HG03558 (cell line): ENCODE results near the gene SSNA1.
A peak's percentile ranks its signal among the peaks of the same experiment; 100 is the strongest.

Source experiments
- ATAC-seq: cut with Tn5 transposase; IDR thresholded peaks from one replicate; pipeline ENCODE4 v1.9.1; 2021; ENCODE audit warnings: moderate number of reproducible peaks; ENCODE audit not compliant: unreplicated experiment; ENCODE audit errors: extremely low read depth

The SSNA1 gene

GRCh38 chr9:137194909-137195308 is 6.4 kb downstream of the SSNA1 start:
- ATAC-seq, result no peak

DNA sequence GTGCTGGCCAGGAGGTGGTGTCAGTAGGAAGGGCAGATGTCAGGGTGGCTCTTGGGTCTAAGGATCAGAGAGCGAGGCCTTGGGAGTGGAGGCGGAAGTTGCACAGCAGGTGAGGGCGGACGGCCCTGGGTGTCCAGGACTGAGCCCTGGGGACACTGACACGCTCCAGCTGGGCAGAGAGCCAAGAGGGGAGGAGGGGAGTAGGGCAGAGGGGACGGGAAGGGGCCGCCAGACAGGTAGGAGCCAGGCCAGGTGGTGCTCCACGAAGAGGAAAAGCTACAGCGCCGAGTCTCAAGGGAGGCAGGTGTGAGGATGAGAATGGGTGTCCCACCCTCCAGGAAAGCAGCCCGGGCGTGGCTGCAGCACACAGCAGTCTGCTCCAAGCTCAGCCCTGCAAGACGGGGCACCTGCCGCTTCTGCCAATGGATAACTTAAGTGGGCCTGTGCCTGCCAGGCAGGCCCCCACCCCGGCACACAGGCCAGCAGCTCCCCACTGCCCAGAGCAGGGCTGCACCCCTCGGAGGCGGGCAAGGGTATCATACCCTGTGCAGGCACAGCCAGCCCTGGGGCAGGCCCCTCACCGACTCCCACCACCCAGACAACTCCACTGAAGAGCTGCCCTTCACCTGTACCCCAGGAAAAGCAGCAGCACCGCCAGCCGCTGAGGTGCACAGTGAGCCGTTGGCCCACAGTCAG is 7.2 kb downstream of the SSNA1 start:
- ATAC-seq, result no peak

DNA sequence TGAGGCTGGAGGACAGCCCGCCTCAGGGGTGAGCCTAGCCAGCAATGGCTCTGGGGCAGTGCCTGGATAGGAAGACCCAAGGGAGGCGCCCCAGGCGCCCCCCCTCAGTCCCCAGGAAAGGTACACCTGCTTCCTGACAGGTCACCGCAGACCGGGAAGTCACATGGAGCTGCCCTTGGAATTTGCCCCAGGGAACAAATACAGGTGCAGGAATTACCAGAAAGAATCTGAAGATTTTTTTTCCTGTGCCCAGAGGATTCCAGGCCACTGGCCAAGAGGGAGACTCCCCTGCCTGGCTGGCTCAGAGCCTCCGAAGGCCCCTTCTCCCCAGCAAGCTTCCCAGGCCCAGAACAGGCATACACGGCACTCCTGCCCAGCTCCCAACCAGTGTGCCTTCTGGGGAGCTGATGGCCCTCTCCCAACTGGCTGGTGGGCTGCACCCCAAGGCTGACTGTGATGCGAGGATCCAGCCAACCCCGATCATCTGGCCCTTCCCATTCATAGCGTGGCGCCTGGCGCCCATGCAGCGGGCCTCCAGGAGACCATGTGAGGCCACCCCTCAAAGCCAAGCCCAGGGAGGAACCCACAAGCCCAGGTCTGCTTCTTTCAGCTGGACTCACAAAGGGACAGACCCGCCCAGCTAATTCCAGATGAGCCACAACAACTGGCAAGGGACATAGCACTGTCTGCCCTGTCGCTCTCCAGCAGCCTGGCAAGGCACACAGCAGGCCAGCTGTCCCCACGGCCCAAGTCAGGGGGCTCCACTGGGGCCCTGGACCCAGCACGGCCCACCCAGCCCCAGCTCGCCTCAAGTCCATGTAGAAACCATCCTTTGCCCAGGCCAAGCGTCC is 9.8 kb downstream of the SSNA1 start:
- no peak for ATAC-seq

DNA sequence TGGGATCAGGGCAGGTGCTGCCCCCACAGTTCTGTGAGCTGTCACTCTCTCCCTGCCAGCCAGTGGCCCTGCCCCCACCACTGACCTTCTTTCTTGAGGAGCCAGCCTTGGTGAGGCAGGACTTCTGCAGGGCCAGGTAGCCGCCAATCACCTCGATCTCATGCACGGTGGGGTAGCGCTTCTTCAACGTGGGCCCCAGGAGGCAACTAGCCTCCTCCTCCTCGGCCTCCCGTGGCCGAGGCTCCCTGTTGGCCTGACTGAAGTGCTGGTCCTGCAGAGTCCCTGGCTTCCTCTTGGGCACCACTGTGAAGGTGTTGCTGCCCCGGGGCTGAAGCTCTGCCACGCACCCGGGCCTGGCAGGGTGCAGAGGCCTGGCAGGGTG is 10.4 kb downstream of the SSNA1 start:
- ATAC-seq, result no peak

GRCh38 chr9:137199411-137200121 is 11.1 kb downstream of the SSNA1 start:
- no peak for ATAC-seq

DNA sequence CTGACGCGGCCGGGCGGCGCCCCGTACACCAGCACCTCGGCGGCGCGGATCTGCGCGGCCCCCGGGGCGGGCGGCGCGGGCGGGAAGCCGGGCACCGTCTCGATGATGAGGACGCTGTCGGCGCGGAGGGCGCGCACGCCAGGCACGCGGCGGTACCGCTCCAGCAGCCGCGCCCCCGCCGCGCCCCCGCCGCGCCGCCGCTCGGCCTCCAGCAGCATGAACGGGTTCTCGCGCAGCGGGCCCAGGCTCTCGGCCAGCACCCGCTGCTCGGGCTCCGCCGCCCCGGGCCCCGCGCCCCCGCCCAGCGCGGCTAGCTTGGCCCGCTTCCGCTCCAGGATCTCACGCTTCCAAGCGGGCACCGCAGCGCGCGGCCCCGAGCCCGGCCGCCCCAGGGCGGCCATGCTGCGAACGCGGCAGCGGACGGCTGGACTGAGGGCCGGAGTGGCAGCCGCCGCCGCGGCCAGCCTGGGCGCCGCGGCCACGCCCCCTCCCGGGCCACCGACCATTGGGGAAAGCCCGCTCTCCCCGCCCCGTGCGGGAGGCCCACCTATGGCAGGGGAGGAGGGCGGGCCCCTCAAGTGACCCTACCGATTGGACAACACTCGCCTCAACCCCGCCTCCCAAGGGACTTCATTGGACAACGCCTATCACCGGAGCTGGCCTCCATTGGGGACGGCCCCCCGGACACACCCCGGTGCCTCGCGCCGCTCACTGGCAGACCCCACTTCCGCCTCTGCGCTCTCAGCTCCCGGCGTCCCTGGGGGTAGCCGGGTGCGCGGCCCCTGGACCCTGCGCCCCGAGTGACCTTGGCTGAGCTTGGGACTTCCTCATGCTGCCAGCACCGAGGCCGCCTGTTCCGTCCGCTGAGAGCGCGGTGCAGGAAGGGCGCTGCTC is 12.1 kb downstream of the SSNA1 start, which contains the start of gene TPRN:
TPRN (minus strand) TSS at position 431 of the 894 bp plus-strand sequence; CDS start at position 401, 30 bp downstream.
- ATAC-seq, result peak; percentile 56

DNA sequence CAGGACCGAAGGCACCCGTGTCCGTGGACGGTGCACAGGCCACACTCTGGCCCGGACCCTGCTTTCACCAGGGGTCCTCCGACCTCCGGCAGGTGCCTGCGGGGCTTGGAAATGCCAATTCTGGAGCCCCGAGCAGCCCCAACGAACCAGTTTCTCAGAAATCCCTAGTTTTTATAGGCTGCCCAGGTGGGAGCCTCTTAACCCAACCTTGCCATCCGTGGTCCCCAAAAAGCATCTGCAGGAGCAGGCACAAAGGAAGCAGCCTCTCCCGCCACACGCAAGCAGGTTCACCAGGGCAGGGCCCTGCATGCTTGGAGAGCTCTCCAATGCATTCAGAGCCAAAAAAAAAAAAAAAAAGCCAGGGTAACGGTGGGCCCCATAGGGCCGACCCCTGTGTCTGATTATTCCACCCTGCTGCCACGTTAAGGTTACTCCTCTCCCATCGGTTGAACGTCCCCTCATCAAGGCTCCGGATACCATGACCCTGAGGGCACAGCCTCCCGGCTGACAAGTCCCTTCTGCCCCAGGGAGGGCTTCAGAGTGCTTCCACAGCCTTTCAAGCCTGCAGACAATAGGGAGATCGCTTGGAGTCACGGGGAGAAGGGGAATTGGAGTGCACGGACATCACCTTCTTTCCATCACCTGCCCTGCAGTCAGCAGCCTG is 12.9 kb downstream of the SSNA1 start:
- ATAC-seq, result no peak

DNA sequence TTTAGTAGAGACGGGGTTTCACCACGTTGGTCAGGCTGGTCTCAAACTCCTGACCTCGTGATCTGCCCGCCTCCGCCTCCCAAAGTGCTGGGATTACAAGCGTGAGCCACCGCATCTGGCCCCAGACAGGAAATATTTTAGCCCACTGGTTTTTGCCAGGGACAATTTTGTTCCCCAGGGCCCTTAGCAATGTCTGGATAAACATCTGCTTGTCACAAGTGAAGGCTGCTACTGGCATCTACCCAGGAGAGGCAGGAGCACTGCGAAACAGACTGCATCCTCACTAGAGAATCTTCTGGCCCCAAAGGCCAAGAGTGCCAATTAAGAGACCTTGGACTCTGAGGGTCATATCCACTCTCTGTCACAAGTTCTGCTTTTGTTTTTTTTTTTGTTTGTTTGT is 14.5 kb downstream of the SSNA1 start:
- no peak for ATAC-seq

GRCh38 chr9:137204731-137205125 is 16.3 kb downstream of the SSNA1 start:
- ATAC-seq, result no peak

DNA sequence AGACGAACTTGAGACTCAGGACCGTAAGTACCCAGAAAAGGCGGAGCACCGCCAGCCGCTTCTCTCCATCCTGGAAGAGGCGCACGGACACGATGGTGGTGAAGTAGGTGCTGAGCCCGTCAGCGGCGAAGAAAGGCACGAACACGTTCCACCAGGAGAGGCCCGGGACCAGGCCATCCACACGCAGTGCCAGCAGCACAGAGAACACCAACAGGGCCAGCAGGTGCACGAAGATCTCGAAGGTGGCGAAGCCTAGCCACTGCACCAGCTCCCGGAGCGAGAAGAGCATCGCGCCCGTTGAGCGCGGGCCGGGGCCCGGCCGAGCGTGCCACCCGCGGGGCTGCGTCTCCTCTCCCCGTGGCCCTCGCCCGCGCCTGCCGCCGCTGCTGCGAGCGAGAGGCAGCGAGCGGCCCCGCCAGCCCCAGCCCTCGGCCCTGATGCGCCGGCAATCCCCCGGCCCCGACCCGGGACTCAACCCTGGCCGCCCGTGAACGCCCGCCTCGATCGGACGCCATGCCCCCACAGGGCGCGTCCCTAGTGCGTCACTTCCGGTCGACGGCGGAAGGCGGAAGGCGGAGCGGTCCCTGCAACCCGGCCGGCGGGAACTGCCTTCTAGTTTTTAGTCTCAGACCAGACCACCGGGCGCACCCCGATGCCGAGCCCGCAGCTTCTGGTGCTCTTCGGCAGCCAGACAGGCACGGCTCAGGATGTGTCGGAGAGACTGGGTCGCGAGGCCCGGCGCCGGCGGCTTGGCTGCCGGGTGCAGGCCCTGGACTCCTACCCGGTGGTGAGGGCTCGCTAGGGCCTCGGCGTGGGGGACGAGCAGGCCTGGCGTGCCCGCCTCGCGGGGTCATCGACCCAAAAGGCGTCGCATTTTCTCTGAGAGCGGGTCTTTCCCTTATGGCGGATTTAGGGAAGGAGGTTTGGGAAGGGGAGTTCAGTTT is 16.9 kb downstream of the SSNA1 start, which contains the start of the genes NDOR1 and TMEM203:
NDOR1 (plus strand) TSS at position 575 of the 944 bp plus-strand sequence; CDS start at position 653, 78 bp downstream.
TMEM203 (minus strand) TSS at position 523 of the 944 bp plus-strand sequence; CDS start at position 289, 234 bp downstream.
- ATAC-seq, result no peak

GRCh38 chr9:137206602-137207001 is 18.1 kb downstream of the SSNA1 start:
- ATAC-seq, result no peak

DNA sequence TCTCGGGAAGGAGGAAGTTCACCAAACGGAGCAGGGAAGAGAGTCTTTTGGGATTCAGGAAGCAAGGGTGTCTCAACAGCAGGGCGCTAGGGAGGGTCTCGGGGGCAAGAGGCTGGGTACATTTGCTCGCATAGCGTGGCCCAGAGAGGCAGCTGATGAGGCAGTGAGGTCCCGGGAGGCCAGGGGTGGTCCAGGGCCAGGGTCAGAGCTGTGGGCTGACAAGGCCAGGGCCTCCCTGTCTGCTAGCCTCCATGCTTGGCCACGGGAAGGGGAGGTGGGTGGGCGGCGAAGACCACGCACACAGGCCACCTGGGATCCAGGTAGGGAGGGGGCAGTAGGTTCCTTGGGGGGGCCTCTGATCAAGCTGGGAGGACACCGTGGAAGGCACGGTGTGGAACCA is 23.1 kb downstream of the SSNA1 start:
- ATAC-seq, result no peak

- no peak for ATAC-seq
These were observed 24.0 kb downstream of the SSNA1 start for GRCh38 chr9:137212520-137212919.

DNA sequence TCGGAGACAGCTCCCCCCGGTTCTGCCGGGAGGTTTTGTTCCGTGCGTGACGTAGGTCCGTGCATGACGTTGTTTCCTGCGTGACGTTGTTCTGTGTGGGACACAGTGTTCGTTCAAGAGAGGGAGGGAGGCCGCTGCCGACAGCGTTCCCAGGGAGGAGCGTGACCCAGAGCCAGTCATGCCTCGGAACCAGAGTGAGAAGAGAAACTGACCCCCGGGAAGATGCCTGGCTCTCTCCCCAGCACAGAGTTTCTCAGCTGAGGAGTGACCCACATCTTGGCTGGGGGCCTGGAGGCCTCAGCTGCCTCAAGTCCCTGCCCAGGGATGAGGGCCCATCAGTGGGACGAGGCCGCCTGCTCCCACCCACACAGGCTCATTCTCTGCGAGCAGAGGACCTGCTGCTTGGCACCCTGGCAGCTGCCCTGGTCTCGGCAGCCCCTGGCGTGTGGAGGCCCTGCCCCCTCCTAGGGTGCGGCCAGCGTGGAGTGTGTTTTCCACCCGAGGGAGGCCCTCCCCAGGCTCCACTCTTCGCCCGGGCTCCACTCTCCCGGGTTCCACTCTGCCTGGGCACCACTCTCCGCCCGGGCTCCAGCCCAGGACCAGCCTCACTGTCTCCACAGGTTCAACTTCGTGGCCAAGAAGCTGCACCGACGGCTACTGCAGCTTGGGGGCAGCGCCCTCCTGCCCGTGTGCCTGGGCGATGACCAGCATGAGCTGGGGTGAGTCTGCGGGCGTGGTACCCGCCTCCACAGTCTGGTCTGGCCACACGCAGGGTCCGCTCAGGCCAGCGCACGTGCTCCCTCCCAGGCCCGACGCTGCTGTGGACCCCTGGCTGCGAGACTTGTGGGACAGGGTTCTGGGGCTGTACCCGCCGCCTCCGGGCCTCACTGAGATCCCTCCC is 24.9 kb downstream of the SSNA1 start:
- ATAC-seq, result no peak

GRCh38 chr9:137214620-137215019 is 26.1 kb downstream of the SSNA1 start:
- ATAC-seq, result no peak

DNA sequence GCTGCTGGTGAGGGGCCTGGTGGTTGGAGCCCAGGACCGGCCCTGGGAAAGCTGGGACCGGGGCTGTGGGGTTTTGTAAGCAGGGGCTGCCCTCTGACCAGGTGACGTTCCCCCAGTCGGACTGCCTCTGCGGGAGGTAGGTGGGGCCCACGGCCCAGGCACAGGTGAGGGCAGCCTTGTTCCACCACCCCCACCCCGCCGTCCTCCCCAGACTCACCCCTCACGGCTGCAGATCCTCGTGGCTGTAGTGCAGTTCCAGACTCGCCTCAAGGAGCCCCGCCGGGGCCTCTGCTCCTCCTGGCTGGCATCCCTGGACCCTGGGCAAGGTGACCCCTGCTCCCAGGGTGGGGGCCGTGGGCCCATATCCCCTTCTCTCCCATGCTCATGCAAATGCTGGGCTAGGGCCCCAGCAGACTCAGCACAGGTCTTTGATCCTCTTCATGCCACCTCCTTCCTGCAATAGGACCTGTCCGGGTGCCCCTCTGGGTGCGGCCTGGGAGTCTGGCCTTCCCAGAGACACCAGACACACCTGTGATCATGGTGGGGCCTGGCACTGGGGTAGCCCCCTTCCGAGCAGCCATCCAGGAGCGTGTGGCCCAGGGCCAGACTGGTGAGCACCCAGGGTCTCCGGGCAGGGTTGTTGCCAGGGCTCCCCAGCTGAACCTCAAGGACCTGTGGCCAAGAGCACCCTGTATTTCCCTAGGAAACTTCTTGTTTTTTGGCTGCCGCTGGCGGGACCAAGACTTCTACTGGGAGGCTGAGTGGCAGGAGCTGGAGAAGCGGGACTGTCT is 26.9 kb downstream of the SSNA1 start:
- no peak for ATAC-seq
